Fibroblast of gingiva (primary cell): ENCODE measurements around the gene LYRM4.
A peak's percentile ranks its signal among the peaks of the same experiment; 100 is the strongest.

Experiments used
- DNase-seq: peaks from one replicate; pipeline ENCODE4 v3.0.0-alpha.2; 2011; ENCODE audit warnings: low read depth

Gene LYRM4

GRCh38 chr6:5099537-5099936 is 161.2 kb downstream of the LYRM4 start:
- DNase-seq, result no peak

- DNase-seq, result no peak
These were observed 162.1 kb downstream of the LYRM4 start for GRCh38 chr6:5098501-5099270.

- no peak for DNase-seq
These were observed 164.3 kb downstream of the LYRM4 start for GRCh38 chr6:5096482-5096881.

- peak; percentile 23 for DNase-seq
These were observed 165.5 kb downstream of the LYRM4 start for GRCh38 chr6:5095236-5095635.

GRCh38 chr6:5094327-5094726 is 166.4 kb downstream of the LYRM4 start:
- peak; percentile 94 for DNase-seq

- peak; percentile 33 for DNase-seq
These were observed 167.3 kb downstream of the LYRM4 start for GRCh38 chr6:5093231-5094015.

GRCh38 chr6:5091210-5092069 is 169.3 kb downstream of the LYRM4 start:
- no peak for DNase-seq

GRCh38 chr6:5090603-5091002 is 170.1 kb downstream of the LYRM4 start:
- no peak for DNase-seq

GRCh38 chr6:5089481-5090438 is 171.0 kb downstream of the LYRM4 start:
- no peak for DNase-seq

- no peak for DNase-seq
These were observed 172.0 kb downstream of the LYRM4 start for GRCh38 chr6:5088780-5089179.

GRCh38 chr6:5087389-5087788 is 173.4 kb downstream of the LYRM4 start:
- DNase-seq, result no peak

GRCh38 chr6:5086294-5086890 is 174.4 kb downstream of the LYRM4 start:
- no peak for DNase-seq

GRCh38 chr6:5085648-5086293 is 175.0 kb downstream of the LYRM4 start:
- peak; percentile 39 for DNase-seq

- DNase-seq, result peak; percentile 67
These were observed 175.7 kb downstream of the LYRM4 start, which contains the start of gene PPP1R3G for GRCh38 chr6:5084781-5085647. TSS of gene PPP1R3G (plus strand) at chr6:5085341. CDS start at chr6:5085486, 145 bp downstream.

GRCh38 chr6:5084360-5084780 is 176.4 kb downstream of the LYRM4 start:
- DNase-seq, result no peak

GRCh38 chr6:5083813-5084359 is 176.9 kb downstream of the LYRM4 start:
- no peak for DNase-seq

- DNase-seq, result no peak
These were observed 177.5 kb downstream of the LYRM4 start for GRCh38 chr6:5083307-5083583.

- DNase-seq, result peak; percentile 84
These were observed 178.1 kb downstream of the LYRM4 start for GRCh38 chr6:5082487-5083306.
